Ascending aorta (tissue), 2 donors: ENCODE results near the gene HELB. TPM values are rescaled to one million over a fixed set of nuclear protein-coding genes. Genes with fewer than 3 reads are reported as not detected.

Source experiments
- DNase-seq, 2 donors: peaks; one replicate each; pipeline ENCODE4 v3.0.0-alpha.2; 2019; ENCODE audit warnings: low spot score in 2 of 2
- H3K27ac ChIP-seq, 2 donors: fragments of 200-600 bp; sonication (generic); one replicate each; pipeline ENCODE4 v1.5.1; 2016 to 2017; ENCODE audit warnings: mild to moderate bottlenecking in 1 of 2
- H3K27me3 ChIP-seq: fragments of 200-600 bp; sonication (generic); one replicate; pipeline ENCODE4 v1.5.1; 2017
- H3K36me3 ChIP-seq, 2 donors: fragments of 200-600 bp; sonication (generic); one replicate each; pipeline ENCODE4 v1.5.1; 2016
- H3K4me1 ChIP-seq, 2 donors: fragments of 200-600 bp; sonication (generic); one replicate each; pipeline ENCODE4 v1.5.1; 2016 to 2017; ENCODE audit warnings: mild to moderate bottlenecking in 1 of 2
- H3K4me3 ChIP-seq, 2 donors: fragments of 200-600 bp; sonication (generic); one replicate each; pipeline ENCODE4 v1.5.1; 2016 to 2017; ENCODE audit warnings: mild to moderate bottlenecking in 1 of 2
- H3K9me3 ChIP-seq, 2 donors: fragments of 200-600 bp; sonication (generic); one replicate each; pipeline ENCODE4 v1.5.1; 2016
- intact Hi-C: fragments of 100-400 bp; cut with DNase I; formaldehyde crosslinking; loops from one replicate; pipeline ENCODE4 v1.15.1; 2023
- total RNA-seq: library from RNA; depleted of rRNA; stranded (reverse); fragments of >200 nt; gene quantifications from one replicate; pipeline ENCODE4 v1.1.0, GENCODE V29; 2016
- TF ChIP-seq, protein P1 (sequence below), 3 experiments: fragments of 200-600 bp in 2 of 3; fragments of 450-650 bp in 1 of 3; sonication (generic) in 2 of 3; IDR thresholded peaks; one replicate each; pipeline ENCODE4 v1.5.1; 2016 to 2019; ENCODE audit warnings: antibody characterized with exemption in 3 of 3, mild to moderate bottlenecking in 1 of 3, moderate library complexity in 1 of 3

Gene HELB
- total RNA-seq, 1 donor from 2014 or later: 3.1 TPM

DNA sequence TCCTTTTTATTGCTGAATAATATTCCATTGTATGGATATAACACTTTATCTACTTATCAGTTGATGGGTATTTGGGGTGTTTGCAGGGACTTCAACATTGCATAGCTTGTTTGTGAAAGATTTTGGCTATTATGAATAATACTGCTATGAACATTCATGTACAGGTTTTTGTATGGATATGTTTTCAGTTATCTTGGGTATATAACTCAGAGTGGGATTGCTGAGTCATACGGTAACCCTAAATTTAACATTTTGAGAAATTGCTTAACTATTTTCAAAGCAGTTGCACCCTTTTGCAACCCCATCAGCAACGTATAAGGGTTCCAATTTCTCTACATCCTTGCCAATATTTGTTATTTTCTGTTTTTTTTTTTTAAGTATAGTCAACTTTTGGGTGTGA is 27.3 kb upstream of the HELB start:
- Histone ChIP-seq H3K4me3 (no peak overlapping the region), H3K27ac (no peak overlapping the region), H3K9me3 (no peaks in the 10 kb centered on the region), H3K27me3 (no peaks in the 10 kb centered on the region), H3K4me1 (no peaks in the 10 kb centered on the region), H3K36me3 (no peaks in the 10 kb centered on the region)
- TF ChIP-seq, protein P1, sequence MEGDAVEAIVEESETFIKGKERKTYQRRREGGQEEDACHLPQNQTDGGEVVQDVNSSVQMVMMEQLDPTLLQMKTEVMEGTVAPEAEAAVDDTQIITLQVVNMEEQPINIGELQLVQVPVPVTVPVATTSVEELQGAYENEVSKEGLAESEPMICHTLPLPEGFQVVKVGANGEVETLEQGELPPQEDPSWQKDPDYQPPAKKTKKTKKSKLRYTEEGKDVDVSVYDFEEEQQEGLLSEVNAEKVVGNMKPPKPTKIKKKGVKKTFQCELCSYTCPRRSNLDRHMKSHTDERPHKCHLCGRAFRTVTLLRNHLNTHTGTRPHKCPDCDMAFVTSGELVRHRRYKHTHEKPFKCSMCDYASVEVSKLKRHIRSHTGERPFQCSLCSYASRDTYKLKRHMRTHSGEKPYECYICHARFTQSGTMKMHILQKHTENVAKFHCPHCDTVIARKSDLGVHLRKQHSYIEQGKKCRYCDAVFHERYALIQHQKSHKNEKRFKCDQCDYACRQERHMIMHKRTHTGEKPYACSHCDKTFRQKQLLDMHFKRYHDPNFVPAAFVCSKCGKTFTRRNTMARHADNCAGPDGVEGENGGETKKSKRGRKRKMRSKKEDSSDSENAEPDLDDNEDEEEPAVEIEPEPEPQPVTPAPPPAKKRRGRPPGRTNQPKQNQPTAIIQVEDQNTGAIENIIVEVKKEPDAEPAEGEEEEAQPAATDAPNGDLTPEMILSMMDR (IDR thresholded peaks at IDR 0.05): no peak
- intact Hi-C loops: no loop called here
- DNase-seq: no peak

DNA sequence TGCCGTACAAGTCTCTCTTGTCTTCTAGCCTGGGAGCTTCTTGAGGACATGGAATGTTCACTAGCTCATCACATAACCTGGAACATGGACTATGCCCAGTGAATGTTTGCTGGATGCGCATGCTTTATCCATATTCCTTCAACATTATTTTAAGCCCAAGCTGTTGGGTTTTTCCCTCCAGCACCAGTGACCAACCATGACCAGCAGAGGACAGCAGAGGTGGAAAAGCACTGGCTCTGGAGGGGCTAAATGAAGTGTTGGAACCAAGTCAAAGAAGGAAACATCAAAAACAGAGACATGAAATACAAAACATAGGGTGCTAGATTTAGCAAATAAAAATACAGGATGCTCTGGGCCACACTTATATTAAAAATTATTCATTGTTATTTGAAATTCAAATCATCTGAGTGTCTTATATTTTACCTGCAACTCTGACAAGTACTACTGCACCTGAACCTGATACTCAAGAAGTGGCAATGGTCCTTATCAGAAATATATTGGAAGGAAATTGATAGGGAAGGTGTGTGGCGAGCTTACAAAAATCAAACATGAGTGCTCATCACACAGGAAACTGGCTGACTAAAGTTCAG is 23.1 kb upstream of the HELB start:
- no peaks in the 10 kb centered on the region for H3K4me1 ChIP-seq
- H3K4me3 ChIP-seq: no peak overlapping the region
- no peaks in the 10 kb centered on the region for H3K9me3 ChIP-seq
- no peak for DNase-seq
- no peaks in the 10 kb centered on the region for H3K36me3 ChIP-seq
- TF ChIP-seq, protein P1 (IDR thresholded peaks at IDR 0.05): peak in 1 of 3 experiments; percentile 36
- intact Hi-C loops: no loop called here
- H3K27me3 ChIP-seq: no peaks in the 10 kb centered on the region
- no peak overlapping the region for H3K27ac ChIP-seq

DNA sequence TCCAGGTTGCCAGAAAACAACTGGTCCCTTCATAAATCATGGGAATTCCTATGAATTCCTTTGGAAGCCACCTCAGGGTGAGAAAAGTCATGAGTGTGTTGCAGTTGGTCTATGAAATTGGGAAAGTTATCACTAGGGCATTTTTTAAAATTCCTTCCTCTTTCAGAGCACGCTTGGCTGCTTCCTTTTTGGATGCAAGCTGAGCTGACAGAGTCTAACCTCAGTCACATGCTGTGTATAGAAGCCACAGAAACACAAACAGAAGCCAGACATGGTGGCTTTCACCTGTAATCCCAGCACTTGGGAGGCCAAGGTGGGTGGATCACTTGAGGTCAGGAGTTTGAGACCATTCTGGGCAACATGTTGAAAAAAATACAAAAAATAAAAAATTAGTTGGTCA is 21.7 kb upstream of the HELB start:
- Histone ChIP-seq H3K4me3 (no peak overlapping the region), H3K27ac (no peak overlapping the region), H3K36me3 (no peaks in the 10 kb centered on the region), H3K27me3 (no peaks in the 10 kb centered on the region), H3K9me3 (no peaks in the 10 kb centered on the region), H3K4me1 (no peaks in the 10 kb centered on the region)
- no peak for DNase-seq
- TF ChIP-seq, protein P1 (IDR thresholded peaks at IDR 0.05): no peak
- intact Hi-C loops: no loop called here

DNA sequence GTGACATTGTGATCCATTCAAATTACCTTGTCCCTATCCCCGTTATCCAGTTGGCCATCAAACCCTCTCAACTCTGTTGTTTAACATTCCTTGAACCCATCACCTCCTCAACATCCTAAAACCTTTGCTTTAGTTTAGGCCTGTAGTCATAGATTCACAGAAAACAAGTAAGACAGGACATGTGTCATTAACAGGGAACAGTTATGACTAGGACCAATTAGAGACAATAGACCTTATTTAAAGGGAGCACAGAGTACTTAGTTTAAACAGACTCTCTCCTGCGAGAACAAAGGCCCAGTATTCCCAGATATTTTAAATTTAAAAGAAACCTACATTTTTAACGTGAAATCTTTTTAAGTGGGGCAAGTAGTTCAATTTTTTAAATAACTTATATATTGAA is 20.0 kb upstream of the HELB start:
- no peaks in the 10 kb centered on the region for H3K36me3 ChIP-seq
- no peak for DNase-seq
- H3K4me3 ChIP-seq: no peak overlapping the region
- no peaks in the 10 kb centered on the region for H3K4me1 ChIP-seq
- no peak overlapping the region for H3K27ac ChIP-seq
- H3K27me3 ChIP-seq: no peaks in the 10 kb centered on the region
- intact Hi-C loops: no loop called here
- TF ChIP-seq, protein P1 (IDR thresholded peaks at IDR 0.05): no peak
- no peaks in the 10 kb centered on the region for H3K9me3 ChIP-seq

DNA sequence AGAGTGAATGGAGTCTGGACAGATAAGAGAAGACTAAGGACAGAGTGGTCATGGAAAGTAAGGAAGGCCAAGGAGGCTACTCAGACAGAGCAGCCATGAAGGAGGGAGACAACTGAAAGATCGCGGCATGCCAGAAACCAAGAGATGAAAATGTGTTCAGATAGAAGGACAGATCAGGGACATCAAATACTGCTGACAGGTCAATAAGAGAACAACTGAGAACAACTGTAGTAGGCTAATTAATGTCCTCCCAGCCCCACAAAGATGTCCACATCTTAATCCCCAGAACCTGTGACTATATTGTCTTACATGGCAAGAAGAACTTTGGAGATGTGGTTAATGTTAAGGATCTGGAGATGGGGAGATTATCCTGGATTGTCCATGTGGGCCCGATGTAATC is 15.0 kb upstream of the HELB start:
- no peaks in the 10 kb centered on the region for H3K4me1 ChIP-seq
- no peak overlapping the region for H3K27ac ChIP-seq
- no peaks in the 10 kb centered on the region for H3K36me3 ChIP-seq
- intact Hi-C loops: no loop called here
- no peak for DNase-seq
- no peaks in the 10 kb centered on the region for H3K27me3 ChIP-seq
- no peak overlapping the region for H3K4me3 ChIP-seq
- TF ChIP-seq, protein P1 (IDR thresholded peaks at IDR 0.05): no peak
- no peaks in the 10 kb centered on the region for H3K9me3 ChIP-seq

DNA sequence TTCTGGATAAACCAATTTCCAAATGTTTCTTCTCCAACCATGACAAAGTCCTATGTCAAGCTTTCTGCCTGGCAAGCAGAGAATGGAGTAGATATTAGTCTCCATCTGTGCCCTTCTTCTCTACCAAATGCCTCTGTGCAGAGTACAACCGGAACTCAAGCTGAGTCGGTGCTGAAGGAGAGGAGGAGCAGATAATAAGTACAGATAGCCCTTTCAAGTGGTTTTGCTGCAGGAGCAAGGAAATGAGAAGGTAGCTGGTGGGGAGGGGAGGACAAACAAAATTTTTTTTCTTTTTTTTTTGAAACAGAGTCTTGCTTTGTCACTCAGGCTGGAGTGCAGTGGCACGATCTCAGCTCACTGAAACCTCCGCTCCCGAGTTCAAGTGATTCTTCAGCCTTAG is 14.2 kb upstream of the HELB start:
- Histone ChIP-seq H3K27me3 (no peaks in the 10 kb centered on the region), H3K4me1 (no peaks in the 10 kb centered on the region), H3K27ac (no peak overlapping the region), H3K4me3 (no peak overlapping the region), H3K9me3 (no peaks in the 10 kb centered on the region), H3K36me3 (no peaks in the 10 kb centered on the region)
- TF ChIP-seq, protein P1 (IDR thresholded peaks at IDR 0.05): no peak
- intact Hi-C loops: no loop called here
- DNase-seq: no peak
